Measurements from ENCODE around the gene AKR1C2.

AKR1C2 gene

GRCh38 chr10:5046410-5046809 is 42.8 kb upstream of the AKR1C2 start:
- Histone ChIP-seq H3F3A (ENCODE audit: control insufficient read depth, insufficient read depth) (no peaks in the 10 kb centered on the region), H3K79me2 (ENCODE audit: control insufficient read depth, low read length) (no peaks in the 10 kb centered on the region), H3K9me3 (ENCODE audit: control insufficient read depth, insufficient read depth, low read length) (no peaks in the 10 kb centered on the region), H3K4me1 (ENCODE audit: control insufficient read depth, low read length) (no peaks in the 10 kb centered on the region), H3K36me3 (ENCODE audit: control insufficient read depth, low read length) (no peaks in the 10 kb centered on the region), H3K9me2 (replicated peaks; ENCODE audit: control insufficient read depth, low read length) (no peaks in the 10 kb centered on the region), H3K27me3 (ENCODE audit: control insufficient read depth, low read length) (no peaks in the 10 kb centered on the region), H3K4me3 (ENCODE audit: low read length) (no peak overlapping the region), H4K20me1 (ENCODE audit: control insufficient read depth, insufficient read depth, low read depth, low read length) (no peaks in the 10 kb centered on the region), H3K27ac (ENCODE audit: low read depth, low read length) (no peak overlapping the region), H3K4me2 (ENCODE audit: low read length) (no peak overlapping the region)
- TF ChIP-seq EZH2phosphoT487 (IDR thresholded peaks at IDR 0.05; ENCODE audit: borderline replicate concordance, low read length) (no peak), CTCF (IDR thresholded peaks at IDR 0.05; ENCODE audit: low read depth, low read length, poor library complexity, severe bottlenecking) (no peak)

- Histone ChIP-seq H3K4me1 (ENCODE audit: control insufficient read depth, low read length) (no peaks in the 10 kb centered on the region), H3K27ac (ENCODE audit: low read depth, low read length) (no peak overlapping the region)
Measured at GRCh38 chr10:5045095-5045494, 41.4 kb upstream of the AKR1C2 start.

GRCh38 chr10:5043716-5044115 is 40.1 kb upstream of the AKR1C2 start:
- no peak overlapping the region for H3K4me3 ChIP-seq (ENCODE audit: low read length)
- no peaks in the 10 kb centered on the region for H3K9me3 ChIP-seq (ENCODE audit: control insufficient read depth, insufficient read depth, low read length)
- no peaks in the 10 kb centered on the region for H3K79me2 ChIP-seq (ENCODE audit: control insufficient read depth, low read length)
- no peaks in the 10 kb centered on the region for H3F3A ChIP-seq (ENCODE audit: control insufficient read depth, insufficient read depth)
- no peaks in the 10 kb centered on the region for H3K4me1 ChIP-seq (ENCODE audit: control insufficient read depth, low read length)
- H4K20me1 ChIP-seq (ENCODE audit: control insufficient read depth, insufficient read depth, low read depth, low read length), result no peaks in the 10 kb centered on the region
- H3K27me3 ChIP-seq (ENCODE audit: control insufficient read depth, low read length), result no peaks in the 10 kb centered on the region
- H3K9me2 ChIP-seq (replicated peaks; ENCODE audit: control insufficient read depth, low read length), result no peaks in the 10 kb centered on the region
- no peak for TF ChIP-seq EZH2phosphoT487 (IDR thresholded peaks at IDR 0.05; ENCODE audit: borderline replicate concordance, low read length)
- TF ChIP-seq CTCF (IDR thresholded peaks at IDR 0.05; ENCODE audit: low read depth, low read length, poor library complexity, severe bottlenecking), result no peak
- no peak overlapping the region for H3K4me2 ChIP-seq (ENCODE audit: low read length)
- no peaks in the 10 kb centered on the region for H3K36me3 ChIP-seq (ENCODE audit: control insufficient read depth, low read length)
- H3K27ac ChIP-seq (ENCODE audit: low read depth, low read length), result no peak overlapping the region

More at GRCh38 chr10:5045095-5045494, 41.4 kb upstream of the AKR1C2 start:
- Histone ChIP-seq H4K20me1 (ENCODE audit: control insufficient read depth, insufficient read depth, low read depth, low read length) (no peaks in the 10 kb centered on the region), H3K36me3 (ENCODE audit: control insufficient read depth, low read length) (no peaks in the 10 kb centered on the region), H3K79me2 (ENCODE audit: control insufficient read depth, low read length) (no peaks in the 10 kb centered on the region), H3F3A (ENCODE audit: control insufficient read depth, insufficient read depth) (no peaks in the 10 kb centered on the region), H3K4me2 (ENCODE audit: low read length) (no peak overlapping the region), H3K9me2 (replicated peaks; ENCODE audit: control insufficient read depth, low read length) (no peaks in the 10 kb centered on the region), H3K27me3 (ENCODE audit: control insufficient read depth, low read length) (no peaks in the 10 kb centered on the region), H3K9me3 (ENCODE audit: control insufficient read depth, insufficient read depth, low read length) (no peaks in the 10 kb centered on the region), H3K4me3 (ENCODE audit: low read length) (no peak overlapping the region)
- TF ChIP-seq EZH2phosphoT487 (IDR thresholded peaks at IDR 0.05; ENCODE audit: borderline replicate concordance, low read length) (no peak), CTCF (IDR thresholded peaks at IDR 0.05; ENCODE audit: low read depth, low read length, poor library complexity, severe bottlenecking) (no peak)

- H3F3A ChIP-seq (ENCODE audit: control insufficient read depth, insufficient read depth), result no peaks in the 10 kb centered on the region
- H3K36me3 ChIP-seq (ENCODE audit: control insufficient read depth, low read length), result no peaks in the 10 kb centered on the region
- H3K9me3 ChIP-seq (ENCODE audit: control insufficient read depth, insufficient read depth, low read length), result no peaks in the 10 kb centered on the region
- no peaks in the 10 kb centered on the region for H3K9me2 ChIP-seq (replicated peaks; ENCODE audit: control insufficient read depth, low read length)
- no peaks in the 10 kb centered on the region for H3K27me3 ChIP-seq (ENCODE audit: control insufficient read depth, low read length)
- no peaks in the 10 kb centered on the region for H3K4me1 ChIP-seq (ENCODE audit: control insufficient read depth, low read length)
- H3K27ac ChIP-seq (ENCODE audit: low read depth, low read length), result no peak overlapping the region
- no peaks in the 10 kb centered on the region for H4K20me1 ChIP-seq (ENCODE audit: control insufficient read depth, insufficient read depth, low read depth, low read length)
- H3K4me2 ChIP-seq (ENCODE audit: low read length), result no peak overlapping the region
- H3K79me2 ChIP-seq (ENCODE audit: control insufficient read depth, low read length), result no peaks in the 10 kb centered on the region
- H3K4me3 ChIP-seq (ENCODE audit: low read length), result no peak overlapping the region
- TF ChIP-seq CTCF (IDR thresholded peaks at IDR 0.05; ENCODE audit: low read depth, low read length, poor library complexity, severe bottlenecking) (no peak), EZH2phosphoT487 (IDR thresholded peaks at IDR 0.05; ENCODE audit: borderline replicate concordance, low read length) (no peak)
Measured at GRCh38 chr10:5042922-5043321, 39.3 kb upstream of the AKR1C2 start.

Measured in DOHH2 (cell line).